A549 (cell line): ENCODE data around the gene DUSP9. TPM values are rescaled to one million over a fixed set of nuclear protein-coding genes. Genes with fewer than 3 reads are reported as not detected.

Experiments used
- ATAC-seq, 2 experiments: fragments of 200-7000 bp in 1 of 2; fragments of >200 bp in 1 of 2; cut with Nextera tagmentation in 1 of 2; cut with Tn5 transposase in 1 of 2; 3 replicates each; pipeline versions ENCODE4 v1.8.0 to v1.9.1; 2018 to 2020; ENCODE audit warnings: mild to moderate bottlenecking in 1 of 2, moderate library complexity in 1 of 2
- CTCF ChIA-PET: fragments of 300-600 bp; sonication (Branson Sonifier 250); formaldehyde crosslinking; extraction: SDS; loops from one replicate; lab custom pipeline; 2021; ENCODE audit warnings: antibody characterized with exemption, inconsistent platforms; lab: Yijun Ruan, JAX
- POLR2A ChIA-PET: fragments of 350-600 bp; formaldehyde crosslinking; extraction: SDS; loops from one replicate; lab custom pipeline; 2021; ENCODE audit warnings: antibody characterized with exemption, inconsistent platforms; lab: Yijun Ruan, JAX
- DNase-seq, 2 experiments: peaks; one replicate each; pipeline versions ENCODE4 v3.0.0 to v3.0.0-alpha.2; 2011 to 2016; ENCODE audit warnings: low read depth in 1 of 2, low spot score in 1 of 2
- FAIRE-seq: peaks from 2 replicates; lab custom pipeline; 2011; peaks lifted over from hg19 to GRCh38; lab: Jason Lieb, UNC
- H3K27ac ChIP-seq, 2 experiments: fragments of >200 bp; sonication (Bioruptor Twin); formaldehyde crosslinking; 3 replicates each; pipeline ENCODE4 v1.5.1; 2016 to 2017
- H3K4me1 ChIP-seq: fragments of >200 bp; sonication (Bioruptor Twin); formaldehyde crosslinking; 3 replicates; pipeline ENCODE4 v1.6.1; 2016
- H3K4me2 ChIP-seq: fragments of >200 bp; sonication (Bioruptor Twin); formaldehyde crosslinking; 3 replicates; pipeline ENCODE4 v1.6.1; 2016
- H3K4me3 ChIP-seq: fragments of >200 bp; sonication (Bioruptor Twin); formaldehyde crosslinking; 3 replicates; pipeline ENCODE4 v1.5.1; 2016
- H3K9me3 ChIP-seq: fragments of >200 bp; sonication (Bioruptor Twin); formaldehyde crosslinking; 3 replicates; pipeline ENCODE4 v1.6.1; 2016
- ATOH8 ChIP-seq: fragments of 250-450 bp; sonication (Bioruptor Pico); IDR thresholded peaks from 2 replicates; pipeline ENCODE4 v1.5.0; 2020; ENCODE audit warnings: low read depth, mild to moderate bottlenecking, moderate library complexity
- BHLHE40 ChIP-seq: IDR thresholded peaks from 2 replicates; pipeline ENCODE4 v1.6.1; 2012; ENCODE audit warnings: low read depth, low read length, inconsistent platforms
- CBX8 ChIP-seq: fragments of 200-600 bp; sonication (generic); IDR thresholded peaks from 2 replicates; pipeline ENCODE4 v1.6.1; 2016
- CHD2 ChIP-seq: fragments of 150-350 bp; IDR thresholded peaks from 2 replicates; pipeline ENCODE4 v1.6.1; 2014; ENCODE audit warnings: low read length; ENCODE audit not compliant: partially characterized antibody
- EHMT2 ChIP-seq: fragments of 200-600 bp; sonication (generic); IDR thresholded peaks from 2 replicates; pipeline ENCODE4 v1.6.1; 2016; ENCODE audit warnings: antibody characterized with exemption, low read depth, mild to moderate bottlenecking, moderate library complexity
- EP300 ChIP-seq, 2 experiments: fragments of >200 bp; sonication (Bioruptor Twin); formaldehyde crosslinking; IDR thresholded peaks; 2 replicates in 1 of 2; 3 replicates in 1 of 2; pipeline ENCODE4 v1.6.1; 2016 to 2017
- FOXS1 ChIP-seq: fragments of 250-450 bp; sonication (Bioruptor Pico); IDR thresholded peaks from 2 replicates; pipeline ENCODE4 v1.5.0; 2020; ENCODE audit warnings: mild to moderate bottlenecking, moderate library complexity
- HDAC2 ChIP-seq: fragments of 200-600 bp; sonication (generic); IDR thresholded peaks from 2 replicates; pipeline ENCODE4 v1.6.1; 2016
- HOXA7 ChIP-seq: fragments of 250-450 bp; sonication (Bioruptor Pico); IDR thresholded peaks from 2 replicates; pipeline ENCODE4 v1.5.0; 2020; ENCODE audit warnings: mild to moderate bottlenecking, moderate library complexity
- HOXB13 ChIP-seq: fragments of 250-450 bp; sonication (Bioruptor Pico); IDR thresholded peaks from 2 replicates; pipeline ENCODE4 v1.5.0; 2020; ENCODE audit warnings: low read depth, mild to moderate bottlenecking, moderate library complexity
- HOXB5 ChIP-seq: fragments of 250-450 bp; sonication (Bioruptor Pico); IDR thresholded peaks from 2 replicates; pipeline ENCODE4 v1.5.0; 2020; ENCODE audit warnings: mild to moderate bottlenecking, moderate library complexity
- JUN ChIP-seq, 2 experiments: fragments of >200 bp; sonication (Bioruptor Twin); formaldehyde crosslinking; IDR thresholded peaks; 2 replicates in 1 of 2; 3 replicates in 1 of 2; pipeline ENCODE4 v1.6.1; 2016 to 2017
- KDM1A ChIP-seq: fragments of 200-600 bp; sonication (generic); IDR thresholded peaks from 2 replicates; pipeline ENCODE4 v1.6.1; 2016; ENCODE audit warnings: low read depth, mild to moderate bottlenecking
- KDM5A ChIP-seq: fragments of 200-600 bp; sonication (generic); IDR thresholded peaks from 2 replicates; pipeline ENCODE4 v1.6.1; 2016; ENCODE audit warnings: antibody characterized with exemption, mild to moderate bottlenecking
- MAZ ChIP-seq: fragments of 150-350 bp; IDR thresholded peaks from 2 replicates; pipeline ENCODE4 v1.6.1; 2014; ENCODE audit warnings: antibody characterized with exemption, low read depth, low read length, borderline replicate concordance
- NFE2L2 ChIP-seq: fragments of 150-350 bp; conservative IDR thresholded peaks from 2 replicates; pipeline ENCODE4 v1.6.1; 2014; ENCODE audit warnings: low read length
- NR3C1 ChIP-seq: fragments of >200 bp; sonication (Bioruptor Twin); formaldehyde crosslinking; IDR thresholded peaks from 3 replicates; pipeline ENCODE4 v1.6.1; 2017
- PHF8 ChIP-seq: fragments of 200-600 bp; sonication (generic); IDR thresholded peaks from 2 replicates; pipeline ENCODE4 v1.6.1; 2016; ENCODE audit warnings: low read depth, mild to moderate bottlenecking, antibody characterized with exemption, moderate library complexity, borderline replicate concordance
- RCOR1 ChIP-seq: fragments of 150-350 bp; IDR thresholded peaks from 2 replicates; pipeline ENCODE4 v1.6.1; 2014; ENCODE audit warnings: antibody characterized with exemption, low read length, low read depth
- RFX5 ChIP-seq: fragments of 450-650 bp; IDR thresholded peaks from 2 replicates; pipeline ENCODE4 v1.7.1; 2014; ENCODE audit warnings: antibody characterized with exemption, mild to moderate bottlenecking, moderate library complexity
- SMC3 ChIP-seq: fragments of >200 bp; sonication (Bioruptor Twin); formaldehyde crosslinking; IDR thresholded peaks from 3 replicates; pipeline ENCODE4 v1.6.1; 2018; ENCODE audit warnings: inconsistent platforms
- TFCP2L1 ChIP-seq: fragments of 250-450 bp; sonication (Bioruptor Pico); IDR thresholded peaks from 2 replicates; pipeline ENCODE4 v1.5.0; 2021; ENCODE audit warnings: mild to moderate bottlenecking
- ZSCAN20 ChIP-seq: fragments of 250-450 bp; sonication (Bioruptor Pico); IDR thresholded peaks from 2 replicates; pipeline ENCODE4 v1.8.0; 2022; ENCODE audit warnings: mild to moderate bottlenecking, moderate library complexity
- WGBS: methylation state at CpG from one replicate; pipeline ENCODE4 v1.1.6; 2017; ENCODE audit errors: missing lambda C conversion rate; 5-methylcytosine and 5-hydroxymethylcytosine counted together
- polyA plus RNA-seq, 4 experiments: library from polyadenylated mRNA; depleted of rRNA in 3 of 4; stranded (reverse); fragments of >200 nt; fragmentation: RNase III in 1 of 4; extraction: RNeasy Plus Mini Kit Qiagen cat#74134 plus additional on column Dnase treatment in 1 of 4; gene quantifications; 2 replicates in 3 of 4; 3 replicates in 1 of 4; pipeline ENCODE4 v1.2.3, GENCODE V29; 2011 to 2017
- TF ChIP-seq, protein P1 (sequence below): fragments of >200 bp; sonication (Bioruptor Twin); formaldehyde crosslinking; IDR thresholded peaks from 2 replicates; pipeline ENCODE4 v1.6.1; 2016
- TF ChIP-seq, protein P2 (sequence below): IDR thresholded peaks from 2 replicates; pipeline ENCODE4 v1.6.1; 2012

Gene DUSP9
- polyA plus RNA-seq, 2 of the 4 experiments (the other 2 are of a cell fraction): 0.75 to 1.6 TPM

DNA sequence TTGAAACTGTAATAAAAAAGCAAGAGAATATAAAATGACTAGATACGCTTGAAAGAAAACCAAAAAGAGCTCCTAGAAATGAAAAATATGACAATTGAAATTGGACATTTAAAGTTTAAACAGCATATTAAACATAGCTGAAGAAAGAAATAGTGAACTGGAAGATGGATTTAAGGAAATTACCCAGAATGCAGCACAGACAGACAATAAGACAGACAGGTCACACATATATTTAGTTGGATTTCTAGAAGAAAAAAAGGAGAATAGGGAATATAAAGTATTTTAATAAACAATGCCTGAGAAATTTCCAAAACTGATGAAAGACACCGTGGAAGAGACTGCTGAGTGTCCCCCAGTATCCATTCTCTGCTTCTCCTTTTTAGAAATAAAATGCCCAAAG lies 6.6 kb downstream of the DUSP9 start:
- ChIA-PET POLR2A (no interaction called here), CTCF (interaction anchor here (1.4 to 8.5 kb wide), 4 partner anchors 9 to 114 kb away, joined by 3 to 78 read pairs (median 4); no protein-coding TSS in a partner anchor)
- no peak overlapping the region for H3K4me2 ChIP-seq
- FAIRE-seq: no peak
- H3K4me1 ChIP-seq: no peaks in the 10 kb centered on the region
- H3K27ac ChIP-seq: no peak overlapping the region
- ATAC-seq: no peak
- TF ChIP-seq SMC3 (no peak), FOXS1 (CRISPR knock-in tag) (no peak), ZSCAN20 (CRISPR knock-in tag) (no peak), EP300 (IDR thresholded peaks at IDR 0.05) (no peak), CHD2 (no peak), NR3C1 (no peak), ATOH8 (no peak), HOXB5 (CRISPR knock-in tag) (no peak)
- TF ChIP-seq, protein P1, sequence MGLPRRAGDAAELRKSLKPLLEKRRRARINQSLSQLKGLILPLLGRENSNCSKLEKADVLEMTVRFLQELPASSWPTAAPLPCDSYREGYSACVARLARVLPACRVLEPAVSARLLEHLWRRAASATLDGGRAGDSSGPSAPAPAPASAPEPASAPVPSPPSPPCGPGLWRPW: no peak
- no peaks in the 10 kb centered on the region for H3K9me3 ChIP-seq
- H3K4me3 ChIP-seq: no peak overlapping the region
- no peak for DNase-seq
- WGBS: 50% methylated on average over 2 of the region's 2 CpGs

DNA sequence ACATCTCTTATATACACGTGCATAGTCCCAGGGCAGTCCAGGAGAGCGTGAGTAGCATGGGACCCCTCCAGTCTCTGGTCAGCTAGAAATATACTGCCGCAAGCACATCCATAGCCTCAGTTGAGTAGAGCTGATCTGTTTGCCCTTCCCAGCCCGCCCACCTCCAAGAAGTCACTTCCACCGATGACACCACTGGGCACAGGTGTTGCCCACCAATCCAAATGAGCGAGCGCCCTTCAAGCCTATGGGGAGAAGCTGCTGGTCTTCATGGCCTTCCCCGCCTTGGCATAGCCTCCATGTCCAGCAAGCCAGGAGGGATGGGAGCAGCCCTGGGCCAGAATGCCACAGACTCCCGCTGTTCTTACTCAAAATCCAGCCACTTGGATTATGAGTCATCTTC lies 10.2 kb downstream of the DUSP9 start:
- no peak overlapping the region for H3K4me2 ChIP-seq
- ATAC-seq (no peak), DNase-seq (no peak), FAIRE-seq (no peak)
- no peak for TF ChIP-seq CBX8
- TF ChIP-seq, protein P2, sequence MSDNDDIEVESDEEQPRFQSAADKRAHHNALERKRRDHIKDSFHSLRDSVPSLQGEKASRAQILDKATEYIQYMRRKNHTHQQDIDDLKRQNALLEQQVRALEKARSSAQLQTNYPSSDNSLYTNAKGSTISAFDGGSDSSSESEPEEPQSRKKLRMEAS: no peak
- TF ChIP-seq TFCP2L1: no peak
- no peak for TF ChIP-seq RCOR1
- TF ChIP-seq HDAC2: no peak
- TF ChIP-seq BHLHE40: no peak
- no peak for TF ChIP-seq PHF8
- TF ChIP-seq HOXA7 (CRISPR knock-in tag): no peak
- no peak for TF ChIP-seq KDM1A
- no peak for TF ChIP-seq HOXB13 (CRISPR knock-in tag)
- TF ChIP-seq JUN (IDR thresholded peaks at IDR 0.05): no peak
- no peak for TF ChIP-seq EHMT2
- no peak for TF ChIP-seq NFE2L2
- no peak for TF ChIP-seq MAZ
- TF ChIP-seq CHD2: no peak
- TF ChIP-seq NR3C1: no peak
- TF ChIP-seq HOXB5 (CRISPR knock-in tag): no peak
- no peak for TF ChIP-seq KDM5A
- TF ChIP-seq RFX5: no peak
- no peak overlapping the region for H3K4me3 ChIP-seq
- H3K27ac ChIP-seq: no peak overlapping the region
- no peaks in the 10 kb centered on the region for H3K4me1 ChIP-seq
- ChIA-PET CTCF (interaction anchor here (0.7 to 8.5 kb wide), 9 partner anchors 11 to 151 kb away, joined by 3 to 78 read pairs (median 4); partner anchors contain the start of gene DUSP9), POLR2A (no interaction called here)
- no peaks in the 10 kb centered on the region; the same call in 2 of the 3 replicates for H3K9me3 ChIP-seq
- WGBS: 56% methylated on average over 7 of the region's 9 CpGs

DNA sequence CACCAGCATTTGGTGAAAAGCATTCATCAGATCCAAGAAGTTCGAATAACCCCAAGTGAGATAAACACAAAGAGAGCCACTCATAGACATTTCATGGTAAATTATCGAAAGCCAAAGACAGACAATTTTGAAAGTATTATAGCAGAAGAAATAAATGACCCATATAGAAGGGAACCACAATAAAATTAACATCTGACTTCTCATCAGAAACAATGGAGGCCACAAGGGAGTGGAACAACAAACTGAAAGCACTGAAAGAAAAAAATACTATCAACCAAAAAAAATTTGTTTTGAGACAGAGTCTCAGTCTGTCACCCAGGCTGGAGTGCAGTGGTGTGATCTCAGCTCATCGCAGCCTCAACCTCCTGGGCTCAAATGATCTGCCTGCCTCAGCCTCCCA lies 12.3 kb downstream of the DUSP9 start:
- POLR2A ChIA-PET: interaction anchor here (0.6 kb wide), 1 partner anchor 12 kb away, joined by 6 read pairs; no protein-coding TSS in a partner anchor
- no peaks in the 10 kb centered on the region; the same call in 2 of the 3 replicates for H3K9me3 ChIP-seq
- no peak for TF ChIP-seq EP300 (IDR thresholded peaks at IDR 0.05)
- TF ChIP-seq MAZ: no peak
- DNase-seq (no peak), FAIRE-seq (no peak), ATAC-seq (no peak)
- H3K4me1 ChIP-seq: no peaks in the 10 kb centered on the region
- H3K27ac ChIP-seq: no peak overlapping the region
- H3K4me2 ChIP-seq: no peak overlapping the region
- 22% methylated on average over 3 of the region's 3 CpGs for WGBS
- no peak overlapping the region for H3K4me3 ChIP-seq
- CTCF ChIA-PET: interaction anchor here (0.6 to 8.5 kb wide), 4 partner anchors 9 to 104 kb away, joined by 3 to 78 read pairs (median 26); partner anchors contain the start of gene DUSP9
